ENCODE measurements around the gene KIR2DL4.
"Not testable (repeated sequence)": the region's sequence is repeated elsewhere in the genome, so short reads cannot be mapped to it uniquely, and the experiment has no call there.

KIR2DL4 gene

DNA sequence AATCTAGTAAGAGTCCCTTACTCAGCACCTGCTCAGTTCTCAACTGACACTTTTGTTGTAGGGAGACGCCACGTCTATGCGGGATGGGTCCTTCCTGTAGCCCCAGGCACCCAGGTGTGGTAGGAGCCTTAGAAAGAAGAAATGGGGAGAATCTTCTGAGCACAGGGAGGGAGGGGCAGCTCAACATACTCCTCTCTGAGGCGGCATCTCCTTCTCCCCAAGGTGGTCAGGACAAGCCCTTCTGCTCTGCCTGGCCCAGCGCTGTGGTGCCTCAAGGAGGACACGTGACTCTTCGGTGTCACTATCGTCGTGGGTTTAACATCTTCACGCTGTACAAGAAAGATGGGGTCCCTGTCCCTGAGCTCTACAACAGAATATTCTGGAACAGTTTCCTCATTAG, 1.2 kb downstream of the KIR2DL4 start:
- DNase-seq (ENCODE audit: low spot score), result no peak

DNA sequence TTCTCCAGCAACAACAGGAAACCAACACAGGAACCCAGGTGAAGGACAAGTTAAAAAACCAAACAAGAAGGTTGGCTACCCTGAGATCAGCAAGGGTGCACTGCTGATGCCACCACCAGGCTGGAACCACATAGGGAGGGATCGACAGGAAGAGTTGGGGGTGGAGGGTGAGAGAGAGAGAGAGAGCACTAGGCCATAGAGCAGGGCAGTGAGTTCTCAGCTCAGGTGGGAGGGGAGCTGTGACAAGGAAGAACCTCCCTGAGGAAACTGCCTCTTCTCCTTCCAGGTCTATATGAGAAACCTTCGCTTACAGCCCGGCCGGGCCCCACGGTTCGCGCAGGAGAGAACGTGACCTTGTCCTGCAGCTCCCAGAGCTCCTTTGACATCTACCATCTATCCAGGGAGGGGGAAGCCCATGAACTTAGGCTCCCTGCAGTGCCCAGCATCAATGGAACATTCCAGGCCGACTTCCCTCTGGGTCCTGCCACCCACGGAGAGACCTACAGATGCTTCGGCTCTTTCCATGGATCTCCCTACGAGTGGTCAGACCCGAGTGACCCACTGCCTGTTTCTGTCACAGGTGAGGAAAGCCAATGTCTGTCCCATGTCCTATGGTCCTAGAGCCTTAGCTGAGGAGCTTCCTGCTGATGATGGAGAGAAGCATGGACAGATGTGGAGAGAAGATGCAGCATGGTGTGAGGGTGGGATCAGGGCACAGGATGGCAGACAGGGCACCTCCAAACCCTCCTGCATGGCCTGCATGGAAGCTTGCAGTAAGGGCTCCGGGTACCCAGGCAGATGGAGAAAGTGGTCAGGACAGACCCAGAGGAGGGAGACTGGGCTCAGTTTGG, 2.5 kb downstream of the KIR2DL4 start:
- no peak for DNase-seq (ENCODE audit: low spot score)

DNA sequence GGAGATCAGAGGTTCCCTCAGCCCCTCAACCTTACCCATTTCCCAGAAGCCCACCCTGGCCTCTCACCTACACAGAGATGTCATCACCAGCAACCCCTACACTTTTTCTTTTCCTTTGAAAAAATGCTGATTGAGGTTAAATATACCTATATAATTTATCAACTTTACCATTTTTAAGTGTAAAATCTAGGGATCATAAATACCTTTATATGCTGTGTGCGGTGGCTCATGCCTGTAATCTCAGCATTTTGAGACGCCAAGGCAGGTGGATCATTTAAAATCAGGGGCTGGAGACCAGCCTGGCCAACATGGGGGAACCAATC, 3.1 kb downstream of the KIR2DL4 start:
- DNase-seq (ENCODE audit: low spot score), result no peak

- not testable (repeated sequence) for DNase-seq (ENCODE audit: low spot score)
Measured at GRCh38 chr19:54814571-54814970, 11.2 kb downstream of the KIR2DL4 start.

GRCh38 chr19:54816251-54816650, 12.8 kb downstream of the KIR2DL4 start, which contains the start of gene KIR3DL1:
Gene KIR3DL1 (plus strand): TSS chr19:54816468.
- DNase-seq (ENCODE audit: low spot score), result not testable (repeated sequence)

- DNase-seq (ENCODE audit: low spot score), result no peak
Measured at GRCh38 chr19:54817670-54818536, 14.5 kb downstream of the KIR2DL4 start.

- not testable (repeated sequence) for DNase-seq (ENCODE audit: low spot score)
Measured at GRCh38 chr19:54824416-54824815, 21.0 kb downstream of the KIR2DL4 start.

GRCh38 chr19:54825326-54825725, 21.9 kb downstream of the KIR2DL4 start:
- not testable (repeated sequence) for DNase-seq (ENCODE audit: low spot score)

DNA sequence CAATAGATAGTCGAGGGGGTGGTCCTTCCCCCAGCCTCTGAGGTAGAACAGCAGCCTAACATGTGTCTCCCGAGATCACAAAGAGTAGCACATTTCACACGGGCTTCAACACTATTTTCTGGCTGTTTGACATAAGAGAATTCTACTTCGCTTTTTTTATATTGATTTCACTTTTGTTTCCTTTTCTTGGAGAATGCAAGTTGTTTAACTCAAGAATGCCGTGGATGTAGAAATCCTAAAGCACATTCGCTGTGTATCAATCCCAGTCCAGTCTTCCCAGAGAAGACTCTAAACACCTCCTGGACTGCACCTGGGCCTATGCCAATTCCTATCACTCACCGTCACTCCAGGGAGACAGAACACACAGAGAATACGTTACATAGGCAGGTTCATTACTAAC, 24.7 kb downstream of the KIR2DL4 start:
- DNase-seq (ENCODE audit: low spot score), result not testable (repeated sequence)

DNA sequence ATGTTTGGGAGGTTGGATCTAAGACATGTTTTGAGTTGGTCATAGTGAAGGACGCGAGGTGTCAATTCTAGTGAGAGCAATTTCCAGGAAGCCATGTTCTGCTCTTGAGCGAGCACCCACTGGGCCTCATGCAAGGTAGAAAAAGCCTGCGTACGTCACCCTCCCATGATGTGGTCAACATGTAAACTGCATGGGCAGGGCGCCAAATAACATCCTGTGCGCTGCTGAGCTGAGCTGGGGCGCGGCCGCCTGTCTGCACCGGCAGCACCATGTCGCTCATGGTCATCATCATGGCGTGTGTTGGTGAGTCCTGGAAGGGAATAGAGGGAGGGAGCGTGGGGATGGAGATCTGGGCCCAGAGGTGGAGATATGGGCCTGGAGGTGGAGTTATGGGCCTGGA, 29.1 kb downstream of the KIR2DL4 start, which contains the start of gene KIR2DS4:
Gene KIR2DS4 (plus strand): TSS at position 181 of the 400 bp plus-strand sequence.
- DNase-seq (ENCODE audit: low spot score), result not testable (repeated sequence)

- DNase-seq (ENCODE audit: low spot score), result not testable (repeated sequence)
Measured at GRCh38 chr19:54835126-54835525, 31.7 kb downstream of the KIR2DL4 start.

DNA sequence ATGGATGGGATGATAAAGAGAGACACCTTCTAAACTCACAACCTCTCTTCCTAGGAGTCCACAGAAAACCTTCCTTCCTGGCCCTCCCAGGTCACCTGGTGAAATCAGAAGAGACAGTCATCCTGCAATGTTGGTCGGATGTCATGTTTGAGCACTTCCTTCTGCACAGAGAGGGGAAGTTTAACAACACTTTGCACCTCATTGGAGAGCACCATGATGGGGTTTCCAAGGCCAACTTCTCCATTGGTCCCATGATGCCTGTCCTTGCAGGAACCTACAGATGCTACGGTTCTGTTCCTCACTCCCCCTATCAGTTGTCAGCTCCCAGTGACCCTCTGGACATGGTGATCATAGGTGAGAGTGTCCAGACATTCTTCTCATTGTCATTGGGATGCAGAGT, 34.1 kb downstream of the KIR2DL4 start:
- not testable (repeated sequence) for DNase-seq (ENCODE audit: low spot score)

DNA sequence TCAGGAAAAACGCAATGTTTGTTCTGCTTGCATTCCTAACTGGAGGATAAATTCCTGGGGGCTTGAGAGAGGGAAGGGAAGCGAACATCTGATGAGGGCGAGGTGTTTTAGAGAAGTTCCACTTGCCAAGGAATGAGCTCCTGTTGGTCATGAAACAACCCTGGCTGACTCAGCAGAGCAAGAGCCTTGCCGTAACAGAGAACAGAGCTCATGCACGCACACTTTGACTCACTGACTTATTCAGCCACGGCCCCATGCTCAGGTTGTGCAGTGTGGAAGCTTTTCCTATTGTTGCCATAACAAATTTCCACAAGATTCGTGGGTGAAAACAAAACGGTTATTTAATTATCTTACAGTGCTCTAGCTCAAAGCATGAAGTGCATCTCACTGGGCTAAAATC, 39.8 kb downstream of the KIR2DL4 start:
- DNase-seq (ENCODE audit: low spot score), result not testable (repeated sequence)

- not testable (repeated sequence) for DNase-seq (ENCODE audit: low spot score)
Measured at GRCh38 chr19:54850061-54850640, 46.7 kb downstream of the KIR2DL4 start, which contains the start of gene KIR3DL2. Gene KIR3DL2 (plus strand): TSS chr19:54850443. CDS start chr19:54850476, 33 bp downstream.

DNA sequence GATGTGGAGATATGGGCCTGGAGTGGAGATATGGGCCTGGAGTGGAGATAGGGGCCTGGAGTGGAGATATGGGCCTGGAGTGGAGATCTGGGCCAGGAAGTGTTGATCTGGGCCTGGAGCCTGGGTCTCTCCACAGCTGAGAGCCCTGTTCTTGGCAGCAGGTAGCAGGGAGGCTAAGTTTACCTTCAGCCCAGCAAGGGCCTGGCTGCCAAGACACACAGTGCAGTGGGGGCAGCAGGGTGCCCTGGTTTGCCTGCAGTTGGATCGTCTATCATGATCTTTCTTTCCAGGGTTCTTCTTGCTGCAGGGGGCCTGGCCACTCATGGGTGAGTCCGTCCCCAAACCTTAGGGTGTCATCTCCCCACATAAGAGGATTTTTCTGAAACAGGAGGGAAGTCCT, 47.5 kb downstream of the KIR2DL4 start:
- no peak for DNase-seq (ENCODE audit: low spot score)

GRCh38 chr19:54851353-54851752, 47.9 kb downstream of the KIR2DL4 start:
- no peak for DNase-seq (ENCODE audit: low spot score)

GRCh38 chr19:54855241-54855640, 51.8 kb downstream of the KIR2DL4 start:
- DNase-seq (ENCODE audit: low spot score), result not testable (repeated sequence)

DNA sequence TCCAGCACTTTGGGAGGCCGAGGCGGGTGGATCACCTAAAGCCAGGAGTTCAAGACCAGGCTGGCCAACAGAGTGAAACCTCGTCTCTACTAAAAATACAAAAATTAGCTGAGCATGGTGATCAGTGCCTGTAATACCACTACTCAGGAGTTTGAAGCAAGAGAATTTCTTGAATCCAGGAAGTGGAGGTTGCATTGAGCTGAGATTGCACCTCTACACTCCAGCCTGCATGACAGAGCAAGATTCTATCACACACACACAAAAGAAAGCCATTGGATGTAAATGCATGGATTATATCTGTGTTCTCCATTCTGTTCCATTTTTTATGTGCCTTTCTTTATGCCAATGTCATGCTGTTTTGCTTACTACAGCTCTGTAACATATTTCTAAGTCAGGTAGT, 55.1 kb downstream of the KIR2DL4 start:
- DNase-seq (ENCODE audit: low spot score), result not testable (repeated sequence)

- DNase-seq (ENCODE audit: low spot score), result not testable (repeated sequence)
Measured at GRCh38 chr19:54859421-54859820, 56.0 kb downstream of the KIR2DL4 start.

GRCh38 chr19:54863459-54863858, 60.0 kb downstream of the KIR2DL4 start:
- not testable (repeated sequence) for DNase-seq (ENCODE audit: low spot score)

Measured in COLO829 (cell line).